Measurements from ENCODE around the gene ROR1.

GRCh38 chr1:64150729-64151230 lies 377.0 kb downstream of the ROR1 start:
- TF ChIP-seq POLR2A (IDR thresholded peaks at IDR 0.05; ENCODE audit: low read depth, low read length) (no peak), CTCF (conservative IDR thresholded peaks at IDR 0.05; ENCODE audit: low read depth, low read length) (no peak), BHLHE40 (IDR thresholded peaks at IDR 0.05; ENCODE audit: low read depth, low read length) (no peak), RCOR1 (IDR thresholded peaks at IDR 0.05; ENCODE audit: insufficient replicate concordance, low read length) (no peak), RAD21 (IDR thresholded peaks at IDR 0.05; ENCODE audit: low read length) (no peak), CEBPB (IDR thresholded peaks at IDR 0.05; ENCODE audit: low read depth, low read length) (no peak), USF2 (IDR thresholded peaks at IDR 0.05; ENCODE audit: low read depth, low read length) (no peak), CHD1 (IDR thresholded peaks at IDR 0.05; ENCODE audit: low read depth, low read length) (no peak), RFX5 (IDR thresholded peaks at IDR 0.05; ENCODE audit: low read depth, low read length) (no peak), MXI1 (IDR thresholded peaks at IDR 0.05; ENCODE audit: borderline replicate concordance, low read depth, low read length) (no peak)
